SU-DHL-6 (cell line): ENCODE results near the gene DYRK1B.

ENCODE experiments used
- CTCF ChIP-seq: fragments of 200-600 bp; sonication (generic); IDR thresholded peaks from one replicate; pipeline ENCODE4 v1.5.1; 2017; ENCODE audit warnings: antibody characterized with exemption, mild to moderate bottlenecking, low read length, moderate library complexity; ENCODE audit not compliant: insufficient read depth, poor library complexity, severe bottlenecking
- EZH2phosphoT487 ChIP-seq: fragments of 200-600 bp; sonication (generic), shearing (Covaris generic); conservative IDR thresholded peaks from 2 replicates; pipeline ENCODE4 v1.6.1; 2018; ENCODE audit warnings: mild to moderate bottlenecking, antibody characterized with exemption, low read length, moderate library complexity, mixed read lengths

- TF ChIP-seq CTCF (no peak), EZH2phosphoT487 (no peak)
Observed at GRCh38 chr19:39867952-39868351, 34.0 kb upstream of the DYRK1B start.
